ENCODE measurements around the gene SLC30A7.
A peak's percentile ranks its signal among the peaks of the same experiment; 100 is the strongest.
"Not testable (repeated sequence)": the region's sequence is repeated elsewhere in the genome, so short reads cannot be mapped to it uniquely, and the experiment has no call there.

Gene SLC30A7, protein sequence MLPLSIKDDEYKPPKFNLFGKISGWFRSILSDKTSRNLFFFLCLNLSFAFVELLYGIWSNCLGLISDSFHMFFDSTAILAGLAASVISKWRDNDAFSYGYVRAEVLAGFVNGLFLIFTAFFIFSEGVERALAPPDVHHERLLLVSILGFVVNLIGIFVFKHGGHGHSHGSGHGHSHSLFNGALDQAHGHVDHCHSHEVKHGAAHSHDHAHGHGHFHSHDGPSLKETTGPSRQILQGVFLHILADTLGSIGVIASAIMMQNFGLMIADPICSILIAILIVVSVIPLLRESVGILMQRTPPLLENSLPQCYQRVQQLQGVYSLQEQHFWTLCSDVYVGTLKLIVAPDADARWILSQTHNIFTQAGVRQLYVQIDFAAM

DNA sequence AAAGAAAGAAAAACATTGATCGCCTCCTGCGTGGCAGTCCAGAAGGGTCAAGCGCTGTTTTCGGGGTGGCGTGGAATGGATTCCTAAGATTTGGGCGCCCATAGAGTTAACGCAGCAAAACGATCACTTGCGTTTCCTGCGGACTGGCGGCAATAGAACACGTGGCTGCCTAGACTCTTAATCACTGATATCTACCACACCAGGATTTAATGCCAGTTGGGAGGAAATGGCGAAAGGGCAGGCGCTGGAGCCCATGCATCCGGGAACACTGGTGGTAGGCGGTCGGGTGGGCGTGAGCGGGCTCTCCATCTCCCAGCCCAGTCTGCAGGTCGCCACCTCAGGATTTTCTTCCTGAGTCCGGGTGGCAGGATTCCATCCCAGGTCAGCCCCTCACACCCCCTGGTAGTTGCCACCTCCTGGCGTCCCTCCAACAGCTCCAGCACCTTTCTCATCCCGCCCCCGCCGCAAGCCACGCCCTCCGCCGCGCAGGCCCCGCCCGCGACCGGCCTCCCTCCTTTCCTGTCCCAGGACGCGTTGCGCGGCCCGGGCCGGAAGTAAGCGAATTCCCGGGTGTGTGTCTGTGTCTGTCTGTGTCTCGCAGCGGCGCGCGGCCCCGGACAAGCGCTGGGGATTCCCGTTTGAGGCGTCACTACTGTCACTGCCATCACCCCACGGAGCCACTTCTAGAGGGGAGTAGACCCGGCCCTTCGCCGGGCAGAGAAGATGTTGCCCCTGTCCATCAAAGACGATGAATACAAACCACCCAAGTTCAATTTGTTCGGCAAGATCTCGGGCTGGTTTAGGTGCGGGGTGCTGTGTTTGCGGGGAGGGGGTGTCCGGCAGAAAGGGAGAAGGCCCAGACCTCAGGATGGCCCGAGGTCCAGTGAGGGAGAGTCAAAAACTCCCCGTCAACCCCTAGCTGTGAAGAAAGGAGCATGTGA, at the start of gene SLC30A7:
Gene SLC30A7, plus strand, starts transcription at position 551 of the 941 bp plus-strand sequence. Its CDS starts 173 bp downstream, at position 724.
- DNase-seq (ENCODE audit: low spot score) = peak; percentile 94

DNA sequence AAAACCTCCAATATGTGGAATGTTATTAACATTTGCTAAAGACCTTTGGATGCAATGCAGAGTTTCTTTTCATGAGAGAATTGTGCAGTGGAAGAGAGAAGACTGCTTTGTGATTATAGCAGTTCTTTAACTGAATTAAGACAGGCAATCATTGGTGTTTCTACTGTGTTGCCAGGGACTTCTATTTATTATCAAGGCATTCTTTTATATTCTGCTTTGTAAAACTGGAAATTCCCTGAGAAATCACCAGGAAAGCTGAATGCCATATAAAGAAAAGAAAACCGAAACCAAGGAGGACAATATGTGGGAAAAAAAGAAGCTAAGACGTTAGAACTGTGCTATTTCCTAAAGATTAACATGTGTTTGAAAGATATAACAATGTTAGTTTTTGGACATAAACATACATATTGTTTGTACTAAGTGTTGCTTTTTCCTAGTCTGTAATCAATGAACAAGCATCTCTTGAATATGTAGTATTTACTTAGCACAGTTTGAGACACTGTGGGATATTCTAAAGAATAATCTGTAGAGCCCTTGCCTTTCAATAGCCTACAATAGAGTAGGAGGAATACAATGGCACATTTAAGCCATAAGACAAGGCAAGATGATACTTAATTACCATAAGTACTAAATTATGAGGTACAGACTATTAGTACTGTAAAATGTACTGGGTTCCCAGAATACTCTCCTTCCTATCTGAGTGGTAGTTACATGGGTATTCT, 48.4 kb upstream of the SLC30A7 start:
- DNase-seq (ENCODE audit: low spot score) = no peak

DNA sequence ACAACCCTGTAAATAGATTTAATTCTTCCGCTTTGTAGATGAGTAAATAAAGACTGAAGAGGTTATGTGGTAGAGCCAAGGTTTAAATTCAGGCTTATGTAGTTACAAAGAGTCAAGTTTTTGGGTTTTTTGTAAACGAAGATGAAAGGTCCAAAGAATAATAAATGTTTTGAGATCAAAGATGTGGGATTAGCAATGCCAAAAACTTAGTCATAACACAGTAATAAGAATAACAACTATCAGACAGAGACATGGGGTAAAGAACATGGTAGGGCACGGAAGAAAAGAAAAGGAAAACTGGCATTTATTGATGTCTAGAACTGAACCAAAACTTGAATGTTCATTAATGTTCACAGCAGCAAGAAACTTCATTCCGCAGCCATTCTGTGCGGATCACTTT, 44.2 kb upstream of the SLC30A7 start:
- DNase-seq (ENCODE audit: low spot score) = no peak

- no peak for DNase-seq (ENCODE audit: low spot score)
Observed at GRCh38 chr1:100852976-100853375, 42.9 kb upstream of the SLC30A7 start.

DNA sequence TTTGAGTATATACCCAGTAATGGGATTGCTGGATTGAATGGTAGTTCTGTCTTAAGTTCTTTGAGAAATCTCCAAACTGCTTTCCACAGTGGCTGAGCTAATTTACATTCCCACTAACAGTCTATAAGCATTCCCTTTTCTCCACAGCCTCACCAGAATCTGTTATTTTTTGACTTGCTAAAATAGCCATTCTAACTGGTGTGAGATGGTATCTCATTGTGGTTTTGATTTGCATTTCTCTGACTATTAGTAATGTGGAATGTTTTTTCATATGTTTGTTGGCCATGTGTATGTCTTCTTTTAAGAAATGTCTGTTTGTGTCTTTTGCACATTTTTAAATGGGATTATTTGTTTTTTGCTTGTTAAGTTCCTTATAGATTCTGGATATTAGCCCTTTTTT, 40.8 kb upstream of the SLC30A7 start:
- not testable (repeated sequence) for DNase-seq (ENCODE audit: low spot score)

DNA sequence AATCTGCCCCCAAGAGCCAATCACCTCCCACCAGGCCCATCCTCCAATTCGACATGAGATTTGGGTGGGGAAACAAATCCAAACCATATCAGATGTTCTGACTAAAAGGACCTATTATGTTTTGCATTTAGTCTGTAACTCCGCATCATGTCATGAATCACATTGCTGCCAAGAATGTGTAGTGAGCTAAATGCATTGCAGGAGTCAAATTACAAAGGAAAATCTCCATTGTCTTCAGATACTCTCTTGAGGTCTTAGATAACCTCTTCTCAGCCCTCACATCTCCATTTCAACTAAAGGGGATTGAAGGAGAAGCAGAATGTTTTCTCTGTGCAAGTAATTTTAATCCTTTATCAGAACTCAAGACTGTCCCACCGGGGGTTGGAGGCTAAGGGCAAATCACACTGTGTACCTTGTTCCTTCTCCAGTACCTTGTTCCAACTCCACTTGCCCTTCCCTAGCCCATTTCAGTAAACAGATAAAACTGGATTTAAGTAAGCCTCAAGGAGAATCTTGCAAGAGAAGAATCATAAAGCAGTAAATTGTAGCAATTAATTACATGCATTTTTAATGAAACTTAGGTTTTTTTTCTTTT, 35.4 kb upstream of the SLC30A7 start:
- no peak for DNase-seq (ENCODE audit: low spot score)

DNA sequence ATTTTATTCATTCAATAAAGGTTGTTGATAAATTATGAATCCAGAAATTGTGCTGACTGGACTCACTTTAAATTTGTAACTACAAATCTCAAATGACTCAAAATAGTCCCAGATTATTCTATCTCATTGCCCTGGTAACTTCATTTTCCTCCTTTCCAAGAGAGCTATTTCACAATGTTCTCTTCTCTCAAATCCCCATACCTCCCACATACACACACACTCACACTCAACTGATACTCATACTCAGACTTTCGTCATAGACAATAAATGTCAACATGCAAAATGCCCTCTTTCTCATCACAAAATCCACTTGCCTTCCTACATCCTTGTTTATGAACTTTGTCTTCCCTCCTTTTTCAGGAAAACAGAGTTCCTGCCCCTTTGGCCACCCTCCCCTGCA, 34.5 kb upstream of the SLC30A7 start:
- no peak for DNase-seq (ENCODE audit: low spot score)

DNA sequence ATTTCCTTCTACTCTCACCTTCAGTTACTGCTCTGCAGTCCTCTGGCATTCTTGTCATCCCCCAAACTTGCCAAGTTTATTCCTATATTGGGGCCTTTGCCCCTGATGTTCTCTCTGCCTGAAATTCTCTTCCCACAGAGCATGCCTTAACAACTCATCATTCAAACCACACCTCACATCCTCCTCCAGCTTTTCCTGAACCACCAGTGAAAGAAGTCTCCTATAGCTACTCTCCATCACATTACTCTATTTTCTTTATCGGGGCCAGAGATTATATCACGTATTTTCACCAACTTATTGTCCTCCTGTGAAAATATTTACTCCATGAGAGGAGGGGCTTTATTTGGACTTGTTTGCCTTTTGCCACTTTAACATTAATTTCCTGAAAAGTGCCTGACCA, 33.3 kb upstream of the SLC30A7 start:
- no peak for DNase-seq (ENCODE audit: low spot score)

DNA sequence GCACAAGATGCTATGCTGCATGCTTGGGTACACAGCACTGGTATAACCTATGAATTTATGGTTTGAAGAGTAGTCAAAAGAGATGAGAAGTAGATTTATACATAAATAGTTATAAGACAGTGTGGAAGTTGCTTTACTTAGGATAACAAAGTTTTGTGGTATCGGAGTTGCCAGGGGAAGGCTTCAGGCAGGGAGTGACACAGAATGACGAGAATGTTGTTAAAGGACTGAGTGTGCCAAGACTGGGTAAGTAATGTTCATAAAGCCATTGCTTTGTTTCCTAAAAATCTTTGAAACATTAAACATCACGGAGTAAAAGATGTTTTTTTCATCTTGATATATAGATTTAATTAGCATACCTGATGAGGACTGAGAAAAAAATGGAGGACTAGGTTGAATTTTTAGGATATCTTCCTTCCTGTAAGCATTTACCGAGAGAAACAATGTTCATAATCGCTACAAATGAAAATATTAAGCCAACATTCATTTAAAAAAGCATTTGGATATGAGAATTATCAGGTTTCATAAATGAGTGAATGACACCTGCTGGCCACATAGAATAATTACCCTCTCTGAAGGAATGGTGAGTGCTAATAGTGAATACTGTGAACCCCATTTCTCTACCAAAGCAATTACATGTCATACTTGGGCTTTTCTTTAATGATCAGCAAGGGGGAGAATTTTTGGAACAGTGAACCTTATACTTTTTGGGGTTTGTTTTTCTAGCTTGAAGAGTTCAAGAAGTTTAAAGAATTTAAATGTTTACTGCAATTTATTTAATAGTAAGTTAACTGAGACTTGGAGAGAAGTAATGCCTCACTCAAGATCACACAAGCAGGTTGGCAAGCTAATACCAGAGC, 29.6 kb upstream of the SLC30A7 start:
- DNase-seq (ENCODE audit: low spot score) = peak; percentile 35

DNA sequence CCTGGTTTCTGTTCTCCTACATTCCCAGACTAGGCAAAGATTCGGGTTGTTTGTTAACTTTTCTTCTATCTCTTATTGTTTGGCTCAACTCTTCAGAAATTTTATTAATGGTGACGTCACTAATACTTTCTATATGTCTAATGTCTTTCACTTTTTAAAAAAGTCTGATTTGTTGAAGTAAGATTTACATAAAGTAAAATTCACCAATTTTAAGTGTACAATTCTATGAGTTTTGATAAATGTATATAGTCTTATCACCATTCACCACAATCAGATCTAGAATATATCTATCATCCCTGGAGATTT, 29.0 kb upstream of the SLC30A7 start:
- DNase-seq (ENCODE audit: low spot score) = no peak

DNA sequence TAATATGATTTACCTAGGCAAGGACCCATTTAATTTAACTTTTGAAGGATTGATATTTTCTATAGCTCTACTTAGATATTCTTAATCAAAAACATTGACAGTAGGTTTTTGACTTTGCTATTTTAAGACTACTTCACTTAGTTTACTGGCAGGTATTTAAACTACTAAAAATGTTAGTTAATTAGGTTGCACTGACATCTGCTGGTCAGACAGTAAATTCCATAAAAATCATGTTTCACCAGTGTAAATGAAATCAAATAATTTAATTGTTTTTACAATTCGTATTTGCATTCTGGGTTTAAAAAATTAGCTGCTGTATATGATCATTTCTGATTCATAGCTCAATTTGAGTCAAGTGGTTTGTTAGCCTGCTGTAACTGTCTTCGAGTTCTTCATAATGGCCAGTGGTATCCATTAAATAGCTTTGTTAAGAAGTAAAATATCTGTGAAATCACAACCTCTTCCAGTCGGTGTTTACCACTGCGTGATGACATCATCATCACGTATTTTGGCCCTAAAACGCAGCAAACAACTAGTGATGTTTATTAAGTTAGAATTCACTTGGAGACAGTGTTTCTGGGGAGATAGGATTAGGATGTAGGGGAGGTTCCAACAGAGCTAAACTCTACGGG, 27.4 kb upstream of the SLC30A7 start:
- peak; percentile 61 for DNase-seq (ENCODE audit: low spot score)

GRCh38 chr1:100869996-100870395, 25.9 kb upstream of the SLC30A7 start:
- DNase-seq (ENCODE audit: low spot score) = no peak

DNA sequence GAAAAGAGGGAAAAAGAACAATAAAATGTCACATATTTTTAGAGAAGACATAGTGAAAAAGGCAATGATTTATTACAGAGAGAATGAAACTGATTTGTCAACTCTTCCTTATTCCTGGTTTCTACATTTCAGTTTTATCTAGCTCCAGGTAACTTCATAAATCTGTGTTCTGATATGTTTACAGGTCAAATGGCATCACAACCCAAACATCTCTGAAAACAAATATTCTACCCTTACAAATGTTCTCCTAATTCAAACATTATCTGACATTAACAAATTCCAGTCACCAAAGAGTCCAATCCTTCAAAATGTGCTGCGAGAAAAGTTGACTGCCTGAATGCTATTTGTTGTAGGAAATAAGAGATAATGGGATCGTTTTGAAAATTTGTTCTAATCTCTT, 21.5 kb upstream of the SLC30A7 start:
- DNase-seq (ENCODE audit: low spot score) = no peak

- DNase-seq (ENCODE audit: low spot score) = no peak
Observed at GRCh38 chr1:100875228-100875627, 20.7 kb upstream of the SLC30A7 start.

DNA sequence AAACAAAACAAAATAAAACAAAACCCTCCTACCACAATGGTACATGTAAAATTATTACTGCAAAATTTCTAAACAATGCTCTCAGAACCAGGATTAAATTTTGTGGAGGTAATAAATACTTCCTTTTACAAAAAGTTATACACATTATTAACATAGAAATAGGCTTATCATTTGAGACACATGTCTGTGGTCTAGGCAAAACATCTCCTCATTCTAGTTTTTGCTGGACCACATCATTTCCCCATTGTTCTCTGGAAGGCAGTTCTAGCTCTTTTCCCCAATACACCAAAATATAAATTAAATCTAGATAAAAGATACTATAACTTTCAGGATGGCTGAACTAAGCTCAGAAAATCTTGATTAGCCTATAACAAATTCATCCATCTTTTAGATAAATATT, 19.6 kb upstream of the SLC30A7 start:
- DNase-seq (ENCODE audit: low spot score) = no peak

DNA sequence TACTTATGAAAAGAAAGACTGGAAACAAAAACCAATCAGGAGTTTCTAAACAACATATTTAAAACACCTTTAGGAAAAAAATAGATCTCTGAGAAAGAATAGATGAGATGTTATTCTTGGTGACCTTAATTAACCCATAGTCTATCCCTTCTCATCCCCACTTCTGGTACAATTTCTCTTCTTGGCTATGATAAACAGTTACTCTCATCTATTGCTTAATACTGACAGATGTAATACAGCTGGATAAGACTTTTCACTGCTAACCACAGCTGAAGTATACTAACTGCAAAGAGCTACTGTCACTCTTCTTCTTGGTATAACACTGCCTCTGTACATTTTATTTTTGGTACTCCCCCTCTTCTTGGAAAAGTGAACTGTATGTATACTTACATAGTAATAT, 16.5 kb upstream of the SLC30A7 start:
- no peak for DNase-seq (ENCODE audit: low spot score)

GRCh38 chr1:100881687-100882086, 14.2 kb upstream of the SLC30A7 start:
- no peak for DNase-seq (ENCODE audit: low spot score)

GRCh38 chr1:100882698-100883097, 13.2 kb upstream of the SLC30A7 start:
- no peak for DNase-seq (ENCODE audit: low spot score)

DNA sequence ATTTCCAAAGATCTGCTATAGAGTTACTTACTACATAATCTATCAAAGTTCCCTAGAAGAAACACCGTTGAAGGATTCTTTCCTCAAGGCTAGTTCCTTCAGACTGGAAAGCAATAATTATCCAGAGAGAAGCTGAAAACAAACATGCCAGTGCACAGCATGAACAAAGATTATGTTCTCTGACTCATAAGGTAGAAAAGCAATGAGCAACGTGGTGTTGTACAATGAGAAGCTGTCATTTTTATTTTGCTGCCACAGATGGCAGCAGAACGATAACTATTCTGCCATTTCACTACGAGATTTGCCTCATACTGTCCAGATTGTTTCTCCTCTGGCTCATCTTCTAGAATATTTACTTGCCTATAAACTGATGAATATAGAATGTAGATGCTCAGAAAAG, 11.9 kb upstream of the SLC30A7 start:
- DNase-seq (ENCODE audit: low spot score) = no peak

DNA sequence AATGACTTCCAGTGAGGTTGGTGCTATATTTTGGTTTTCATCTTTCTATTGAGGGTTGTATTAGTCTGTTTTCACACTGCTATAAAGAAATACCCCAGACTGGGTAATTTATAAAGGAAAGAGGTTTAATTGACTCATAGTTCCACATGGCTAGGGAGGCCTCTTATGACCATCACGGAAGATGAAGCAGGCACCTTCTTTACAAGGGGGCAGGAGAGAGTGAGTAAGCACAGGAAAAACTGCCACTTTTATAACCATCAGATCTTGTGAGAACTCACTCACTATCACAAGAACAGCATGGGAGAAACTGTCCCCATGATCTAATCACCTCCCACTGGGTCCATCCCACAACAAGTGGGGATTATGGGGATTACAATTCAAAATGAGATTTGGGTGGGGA, 6.9 kb upstream of the SLC30A7 start:
- DNase-seq (ENCODE audit: low spot score) = not testable (repeated sequence)
